ENCODE results near the gene CASS4. TPM values are rescaled to one million over a fixed set of nuclear protein-coding genes. Genes with fewer than 3 reads are reported as not detected.

CASS4 gene
- total RNA-seq, 1 experiment from 2014 or later = not detected

- Histone ChIP-seq H3K4ac (ENCODE audit: low read depth, low read length) (no peak overlapping the region), H3K9me3 (ENCODE audit: control insufficient read depth, low read depth, low read length) (no peaks in the 10 kb centered on the region), H3K56ac (ENCODE audit: insufficient read length, low read depth, low read length) (no peak overlapping the region), H3K23me2 (ENCODE audit: insufficient read length, low read depth, low read length, poor library complexity, severe bottlenecking) (no peaks in the 10 kb centered on the region), H4K8ac (replicated peaks; ENCODE audit: insufficient read length, low read depth, low read length) (no peak overlapping the region), H3K23ac (ENCODE audit: insufficient read length, low read depth, low read length) (no peak overlapping the region), H2AFZ (ENCODE audit: low read length) (no peak overlapping the region), H3K27ac (ENCODE audit: insufficient read length, low read depth, low read length) (no peak overlapping the region), H3K4me1 (ENCODE audit: insufficient read depth, low read length) (no peaks in the 10 kb centered on the region; the same call in 1 of the 2 replicates), H3K79me1 (ENCODE audit: insufficient read depth, low read depth, low read length, poor library complexity, severe bottlenecking) (no peaks in the 10 kb centered on the region), H3K14ac (ENCODE audit: insufficient read depth, low read length) (no peak overlapping the region), H2BK5ac (ENCODE audit: insufficient read length, low read length) (no peak overlapping the region), H3T11ph (ENCODE audit: low read length) (no peak overlapping the region), H2BK20ac (ENCODE audit: low read depth, low read length, poor library complexity, severe bottlenecking) (no peak overlapping the region), H2BK12ac (ENCODE audit: insufficient read length, low read depth, low read length) (no peak overlapping the region), H2BK15ac (ENCODE audit: low read depth, low read length) (no peak overlapping the region), H4K5ac (ENCODE audit: insufficient read length, low read depth, low read length) (no peak overlapping the region), H4K20me1 (ENCODE audit: control insufficient read depth, insufficient read depth, insufficient read length) (no peaks in the 10 kb centered on the region), H2AK5ac (ENCODE audit: insufficient read length, low read length) (no peak overlapping the region), H4K91ac (ENCODE audit: insufficient read length, low read depth, low read length) (no peak overlapping the region), H3K9ac (ENCODE audit: extremely low read depth, insufficient read length, low read length) (no peak overlapping the region), H3K79me2 (ENCODE audit: insufficient read depth, low read length) (no peaks in the 10 kb centered on the region), H3K18ac (ENCODE audit: insufficient read length, low read depth, low read length) (no peak overlapping the region), H2BK120ac (ENCODE audit: low read depth, low read length, poor library complexity, severe bottlenecking) (no peak overlapping the region), H3K27me3 (ENCODE audit: insufficient read depth, low read length) (no peaks in the 10 kb centered on the region; the same call in 1 of the 2 replicates), H3K4me2 (ENCODE audit: insufficient read depth, insufficient read length, low read length) (no peak overlapping the region)
- TF ChIP-seq CTCF (conservative IDR thresholded peaks at IDR 0.05) = no peak
- Mint-ChIP-seq H3K4me3 (no peak overlapping the region), H3K27me3 (ENCODE audit: low read depth) (peaks cover 75% of the 10 kb centered on the region), H3K4me1 (peaks cover 9 to 10% of the 10 kb centered on the region in 2 experiments), H3K27ac (no peak overlapping the region), H3K9me3 (no peaks in the 10 kb centered on the region), H3K36me3 (ENCODE audit: insufficient read depth in 1 of 3, low read depth in 3 of 3) (no peaks in the 10 kb centered on the region)
- no CpG with 5 or more reads among the region's 11 CpGs for WGBS (ENCODE audit: extremely low coverage, insufficient read length, low lambda C conversion rate)
- no peak for DNase-seq
These were observed 9.1 kb downstream of the CASS4 start for GRCh38 chr20:56420940-56421688.
